GM12878 (cell line): ENCODE data around the gene DNAJC16. TPM values are rescaled to one million over a fixed set of nuclear protein-coding genes. Genes with fewer than 3 reads are reported as not detected.

ENCODE experiments used
- DPF2 ChIP-seq: fragments of 450-650 bp; IDR thresholded peaks from 2 replicates; pipeline ENCODE4 v1.6.1; 2017; ENCODE audit warnings: mild to moderate bottlenecking
- EGR1 ChIP-seq, 2 experiments: IDR thresholded peaks; 1 replicate in 1 of 2; 2 replicates in 1 of 2; pipeline ENCODE4 v1.6.1; 2011 to 2012; ENCODE audit warnings: low read depth in 2 of 2, low read length in 2 of 2, borderline replicate concordance in 1 of 2, mild to moderate bottlenecking in 1 of 2, moderate library complexity in 1 of 2
- IRF4 ChIP-seq: IDR thresholded peaks from 2 replicates; pipeline ENCODE4 v1.6.1; 2011; ENCODE audit warnings: low read depth, low read length
- MYB ChIP-seq: fragments of 150-350 bp; IDR thresholded peaks from 2 replicates; pipeline ENCODE4 v1.6.1; 2014; ENCODE audit warnings: mild to moderate bottlenecking, low read depth, low read length, borderline replicate concordance
- NFIC ChIP-seq: IDR thresholded peaks from 2 replicates; pipeline ENCODE4 v1.6.1; 2012; ENCODE audit warnings: low read depth, mild to moderate bottlenecking, inconsistent platforms, low read length, moderate library complexity
- NKRF ChIP-seq: fragments of 450-650 bp; conservative IDR thresholded peaks from 2 replicates; pipeline ENCODE4 v1.6.1; 2017; ENCODE audit warnings: mild to moderate bottlenecking, moderate library complexity
- PML ChIP-seq: IDR thresholded peaks from 2 replicates; pipeline ENCODE4 v1.6.1; 2012; ENCODE audit warnings: low read length, inconsistent platforms
- POLR2AphosphoS2 ChIP-seq: IDR thresholded peaks from 2 replicates; pipeline ENCODE4 v1.6.1; 2011; ENCODE audit warnings: low read depth, mild to moderate bottlenecking, low read length, improper control_type of control experiment, moderate library complexity
- POLR2AphosphoS5 ChIP-seq: IDR thresholded peaks from 2 replicates; pipeline ENCODE4 v1.6.1; 2011; ENCODE audit warnings: mild to moderate bottlenecking, low read length, inconsistent platforms
- RB1 ChIP-seq: fragments of 450-650 bp; formaldehyde crosslinking; IDR thresholded peaks from 2 replicates; pipeline ENCODE4 v1.6.1; 2017; ENCODE audit warnings: mild to moderate bottlenecking, borderline replicate concordance
- RUNX3 ChIP-seq: IDR thresholded peaks from 2 replicates; pipeline ENCODE4 v1.6.1; 2012; ENCODE audit warnings: low read length, inconsistent platforms
- TARDBP ChIP-seq: IDR thresholded peaks from 2 replicates; pipeline ENCODE4 v1.6.1; 2016; ENCODE audit warnings: borderline replicate concordance
- TBL1XR1 ChIP-seq: IDR thresholded peaks from 2 replicates; pipeline ENCODE4 v1.6.1; 2012; ENCODE audit warnings: low read depth, low read length, improper control_type of control experiment
- TCF7 ChIP-seq: IDR thresholded peaks from 2 replicates; pipeline ENCODE4 v1.6.1; 2014; ENCODE audit warnings: antibody characterized with exemption, borderline replicate concordance
- USF2 ChIP-seq: IDR thresholded peaks from 2 replicates; pipeline ENCODE4 v1.6.1; 2011; ENCODE audit warnings: low read depth, low read length, improper control_type of control experiment, borderline replicate concordance
- ZBED1 ChIP-seq: IDR thresholded peaks from 2 replicates; pipeline ENCODE4 v1.6.1; 2016; ENCODE audit warnings: borderline replicate concordance
- ZNF274 ChIP-seq: IDR thresholded peaks from one replicate; pipeline ENCODE4 v1.8.0; 2011; ENCODE audit not compliant: insufficient read length, insufficient read depth
- ZNF384 ChIP-seq: IDR thresholded peaks from 2 replicates; pipeline ENCODE4 v1.6.1; 2012; ENCODE audit warnings: low read depth, mild to moderate bottlenecking, low read length, improper control_type of control experiment, borderline replicate concordance
- ZSCAN29 ChIP-seq: fragments of 450-650 bp; IDR thresholded peaks from 2 replicates; pipeline ENCODE4 v1.6.1; 2017; ENCODE audit warnings: mild to moderate bottlenecking, moderate library complexity
- polyA plus RNA-seq, 11 experiments: library from polyadenylated mRNA; depleted of rRNA in 4 of 11; unstranded in 6 of 11; stranded (reverse) in 5 of 11; fragments of >200 nt; fragmentation: Nextera tagmentation in 4 of 11; fragmentation: Illumina TruSeq in 1 of 11; extraction: Ambion mirVana in 4 of 11; extraction: Trizol in 1 of 11; gene quantifications; 1 replicate in 1 of 11; 2 replicates in 10 of 11; pipeline versions ENCODE4 v1.2.1 to v1.2.3, GENCODE V29; 2011 to 2016; ENCODE audit warnings: inconsistent platforms in 2 of 11, missing spikeins in 2 of 11, low read depth in 1 of 11
- total RNA-seq, 4 experiments: library from RNA; depleted of rRNA in 3 of 4; stranded (reverse); fragments of >200 nt in 3 of 4; fragmentation: Illumina TruSeq in 1 of 4; extraction: Trizol in 1 of 4; gene quantifications; 2 replicates each; pipeline versions ENCODE4 v1.2.1 to v1.2.3, GENCODE V29; 2013 to 2021
- TF ChIP-seq, protein P1 (sequence below): IDR thresholded peaks from 2 replicates; pipeline ENCODE4 v1.6.1; 2011; ENCODE audit warnings: borderline replicate concordance, low read depth, mild to moderate bottlenecking, moderate library complexity, low read length; ENCODE audit not compliant: insufficient read depth, poor library complexity, severe bottlenecking
- TF ChIP-seq, protein P2 (sequence below): IDR thresholded peaks from 2 replicates; pipeline ENCODE4 v1.6.1; 2012; ENCODE audit warnings: low read depth, low read length, improper control_type of control experiment
- TF ChIP-seq, protein P3 (sequence below): fragments of 450-650 bp; IDR thresholded peaks from 2 replicates; pipeline ENCODE4 v1.6.1; 2018; ENCODE audit warnings: mild to moderate bottlenecking, low read depth, moderate library complexity; ENCODE audit not compliant: partially characterized antibody

Gene DNAJC16
- total and polyA plus RNA-seq, 10 of the 15 experiments (the other 5 are each of a cell fraction or from before 2014, with no cell fraction given): 2.4 to 12.7 (median 7.8) TPM

GRCh38 chr1:15584489-15585363 lies 58.1 kb downstream of the DNAJC16 start, which contains the start of gene AGMAT (continued):
- TF ChIP-seq NKRF (peak; percentile 84), ZNF384 (no peak), EGR1 (IDR thresholded peaks at IDR 0.05; ENCODE audit: borderline replicate concordance in 1 of 2, low read depth in 2 of 2, low read length in 2 of 2) (peak in 1 of 2 experiments; percentile 56; a peak in 1 of 3 replicates), RB1 (0 out of 2 replicates have a peak, but pooled peaks have one; percentile 62), ZNF274 (no peak), NFIC (no peak), TBL1XR1 (no peak), RUNX3 (no peak), MYB (no peak), ZSCAN29 (no peak), IRF4 (no peak), TCF7 (no peak), USF2 (no peak), PML (no peak), POLR2AphosphoS2 (no peak), POLR2AphosphoS5 (peak; percentile 42; the same call in 1 of the 2 replicates), TARDBP (no peak), ZBED1 (no peak), DPF2 (peak; percentile 85)
- TF ChIP-seq, protein P1, sequence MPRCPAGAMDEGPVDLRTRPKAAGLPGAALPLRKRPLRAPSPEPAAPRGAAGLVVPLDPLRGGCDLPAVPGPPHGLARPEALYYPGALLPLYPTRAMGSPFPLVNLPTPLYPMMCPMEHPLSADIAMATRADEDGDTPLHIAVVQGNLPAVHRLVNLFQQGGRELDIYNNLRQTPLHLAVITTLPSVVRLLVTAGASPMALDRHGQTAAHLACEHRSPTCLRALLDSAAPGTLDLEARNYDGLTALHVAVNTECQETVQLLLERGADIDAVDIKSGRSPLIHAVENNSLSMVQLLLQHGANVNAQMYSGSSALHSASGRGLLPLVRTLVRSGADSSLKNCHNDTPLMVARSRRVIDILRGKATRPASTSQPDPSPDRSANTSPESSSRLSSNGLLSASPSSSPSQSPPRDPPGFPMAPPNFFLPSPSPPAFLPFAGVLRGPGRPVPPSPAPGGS: no peak
- TF ChIP-seq, protein P2, sequence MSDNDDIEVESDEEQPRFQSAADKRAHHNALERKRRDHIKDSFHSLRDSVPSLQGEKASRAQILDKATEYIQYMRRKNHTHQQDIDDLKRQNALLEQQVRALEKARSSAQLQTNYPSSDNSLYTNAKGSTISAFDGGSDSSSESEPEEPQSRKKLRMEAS: peak; percentile 24; the same call in 1 of the 2 replicates
- TF ChIP-seq, protein P3, sequence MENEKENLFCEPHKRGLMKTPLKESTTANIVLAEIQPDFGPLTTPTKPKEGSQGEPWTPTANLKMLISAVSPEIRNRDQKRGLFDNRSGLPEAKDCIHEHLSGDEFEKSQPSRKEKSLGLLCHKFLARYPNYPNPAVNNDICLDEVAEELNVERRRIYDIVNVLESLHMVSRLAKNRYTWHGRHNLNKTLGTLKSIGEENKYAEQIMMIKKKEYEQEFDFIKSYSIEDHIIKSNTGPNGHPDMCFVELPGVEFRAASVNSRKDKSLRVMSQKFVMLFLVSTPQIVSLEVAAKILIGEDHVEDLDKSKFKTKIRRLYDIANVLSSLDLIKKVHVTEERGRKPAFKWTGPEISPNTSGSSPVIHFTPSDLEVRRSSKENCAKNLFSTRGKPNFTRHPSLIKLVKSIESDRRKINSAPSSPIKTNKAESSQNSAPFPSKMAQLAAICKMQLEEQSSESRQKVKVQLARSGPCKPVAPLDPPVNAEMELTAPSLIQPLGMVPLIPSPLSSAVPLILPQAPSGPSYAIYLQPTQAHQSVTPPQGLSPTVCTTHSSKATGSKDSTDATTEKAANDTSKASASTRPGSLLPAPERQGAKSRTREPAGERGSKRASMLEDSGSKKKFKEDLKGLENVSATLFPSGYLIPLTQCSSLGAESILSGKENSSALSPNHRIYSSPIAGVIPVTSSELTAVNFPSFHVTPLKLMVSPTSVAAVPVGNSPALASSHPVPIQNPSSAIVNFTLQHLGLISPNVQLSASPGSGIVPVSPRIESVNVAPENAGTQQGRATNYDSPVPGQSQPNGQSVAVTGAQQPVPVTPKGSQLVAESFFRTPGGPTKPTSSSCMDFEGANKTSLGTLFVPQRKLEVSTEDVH: no peak
